Germinal center (tissue), 1 donor: Measurements from ENCODE around the gene NBPF1.
"Not testable (repeated sequence)": the region's sequence is repeated elsewhere in the genome, so short reads cannot be mapped to it uniquely, and the experiment has no call there.

Experiments
- DNase-seq: peaks from one replicate; pipeline ENCODE4 v3.0.0; 2012; ENCODE audit warnings: mixed read lengths, low spot score

NBPF1 gene

GRCh38 chr1:16641159-16641975 is 28.0 kb upstream of the NBPF1 start:
- DNase-seq, result not testable (repeated sequence)

DNA sequence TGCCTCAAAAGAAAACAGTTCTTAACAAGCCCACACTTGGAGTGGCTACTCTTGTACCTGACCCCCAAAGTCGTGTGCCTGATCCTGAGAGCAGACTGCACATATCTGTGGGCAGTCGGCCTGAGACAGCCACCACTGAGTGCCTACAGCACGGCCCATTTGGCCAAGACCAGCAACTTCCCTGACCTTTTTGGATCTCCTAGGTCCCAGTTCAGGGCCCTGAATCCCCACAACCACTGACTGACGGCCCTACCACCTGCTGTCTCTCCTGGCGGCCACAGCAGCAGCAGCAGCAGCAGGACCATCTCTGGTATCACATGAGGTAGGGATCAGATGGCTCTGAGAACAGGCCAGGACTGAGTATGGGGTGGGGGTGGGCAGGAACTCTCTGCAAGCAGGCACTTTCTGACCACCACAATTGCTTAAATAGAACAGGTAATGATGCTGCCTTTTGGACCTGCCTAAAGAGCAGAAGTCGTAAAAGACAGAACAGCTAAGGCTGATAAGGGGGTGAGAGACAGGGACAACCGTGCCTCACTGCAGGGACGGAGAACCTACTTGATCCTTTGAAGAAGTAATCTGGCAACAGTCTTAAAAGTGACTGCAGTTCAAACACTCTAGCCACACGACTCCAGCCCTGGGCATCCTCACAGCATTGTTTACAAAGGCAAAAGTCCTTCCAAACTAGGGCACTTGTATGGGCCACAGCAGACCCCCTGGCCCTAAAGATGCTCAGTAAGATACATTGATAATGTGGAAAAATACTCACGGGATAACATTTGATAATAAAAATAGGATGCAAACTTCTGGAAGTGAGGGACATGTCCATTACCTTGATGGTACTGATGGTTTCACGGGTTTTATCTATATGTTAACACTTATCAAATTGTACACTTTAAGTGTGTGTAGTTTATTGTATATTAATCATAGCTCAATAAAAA is 26.0 kb upstream of the NBPF1 start:
- DNase-seq, result not testable (repeated sequence)

- not testable (repeated sequence) for DNase-seq
These were observed 24.8 kb upstream of the NBPF1 start for GRCh38 chr1:16637941-16638778.

GRCh38 chr1:16636551-16637195 is 23.3 kb upstream of the NBPF1 start:
- DNase-seq, result not testable (repeated sequence)

DNA sequence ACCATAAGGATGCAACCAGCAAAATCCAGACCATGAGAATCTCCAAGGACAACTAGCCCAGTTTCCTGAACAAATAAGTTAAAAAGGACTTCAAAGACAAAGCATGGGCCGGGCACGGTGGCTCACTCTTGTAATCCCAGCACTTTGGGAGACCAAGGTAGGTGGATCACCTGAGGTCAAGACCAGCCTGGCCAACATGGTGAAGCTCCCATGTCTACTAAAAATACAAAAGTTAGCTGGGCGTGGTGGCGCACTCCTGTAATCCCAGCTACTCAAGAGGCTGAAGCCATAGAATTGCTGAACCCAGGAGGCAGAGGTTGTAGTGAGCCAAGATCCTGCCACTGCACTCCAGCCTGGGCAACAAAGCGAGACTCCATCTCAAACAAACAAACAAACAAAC is 22.6 kb upstream of the NBPF1 start:
- not testable (repeated sequence) for DNase-seq

DNA sequence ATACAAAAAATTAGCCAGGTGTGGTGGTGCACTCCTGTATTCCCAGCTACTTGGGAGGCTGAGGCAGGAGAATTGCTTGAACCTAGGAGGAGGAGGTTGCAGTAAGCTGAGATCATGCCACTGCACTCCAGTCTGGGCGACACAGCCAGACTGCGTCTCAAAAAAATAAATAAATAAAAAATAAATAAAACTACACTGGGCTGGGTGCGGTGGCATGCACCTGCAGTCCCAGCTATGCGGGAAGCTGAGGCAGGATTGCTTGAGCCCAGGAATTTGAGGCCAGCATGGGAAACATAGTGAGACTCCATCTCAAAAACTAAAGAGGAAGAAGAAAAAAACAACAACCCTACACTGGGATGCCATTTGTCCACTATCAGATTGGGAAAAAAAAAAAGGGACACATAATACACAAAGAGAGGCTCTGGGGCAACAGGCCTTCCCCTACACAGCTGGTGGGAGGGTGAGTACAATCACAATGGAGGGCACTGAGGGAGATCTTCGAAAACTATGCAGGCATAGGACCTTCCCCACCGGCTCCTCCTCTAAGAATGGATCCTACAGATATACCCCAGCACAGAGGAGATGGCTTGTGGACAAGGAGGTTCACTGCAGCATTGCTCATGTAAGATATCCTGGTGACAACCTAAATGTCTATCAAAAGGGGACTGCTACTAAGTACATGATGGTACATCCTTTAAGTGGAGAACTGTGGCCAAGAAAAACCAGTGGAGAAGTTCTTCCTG is 20.3 kb upstream of the NBPF1 start:
- DNase-seq, result not testable (repeated sequence)

- DNase-seq, result not testable (repeated sequence)
These were observed 18.9 kb upstream of the NBPF1 start for GRCh38 chr1:16632044-16632850.

GRCh38 chr1:16631248-16632043 is 18.1 kb upstream of the NBPF1 start:
- DNase-seq, result no peak

DNA sequence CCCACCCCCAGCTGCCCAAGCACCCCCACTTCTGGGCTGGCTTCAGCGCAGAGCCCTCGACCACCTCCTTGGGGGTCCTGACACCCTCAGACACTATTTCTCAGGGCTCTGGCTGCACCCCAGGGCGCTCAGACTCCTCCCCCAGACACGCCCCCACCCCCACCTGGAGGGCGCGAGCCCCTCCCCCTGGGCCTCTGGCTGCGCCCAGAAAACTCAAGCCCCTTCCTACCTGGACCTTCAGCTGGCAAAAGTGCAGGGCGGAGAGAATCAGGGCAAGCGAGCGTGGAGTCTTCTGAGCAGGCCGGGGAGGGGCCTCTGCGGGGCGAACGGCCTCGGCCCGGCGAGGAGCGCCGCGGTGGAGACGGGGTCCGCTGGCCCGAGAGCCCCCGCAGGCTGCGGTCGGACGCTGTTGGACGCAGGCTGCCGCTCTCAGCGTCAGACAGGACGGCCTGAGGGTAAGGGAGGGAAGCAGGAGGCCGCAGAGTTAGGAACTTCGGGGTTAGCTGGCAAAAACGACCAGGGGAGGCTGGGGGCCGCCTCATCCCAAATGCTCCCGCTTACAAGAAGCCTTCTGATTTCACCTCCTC is 17.4 kb upstream of the NBPF1 start:
- no peak for DNase-seq

- DNase-seq, result not testable (repeated sequence)
These were observed 16.7 kb upstream of the NBPF1 start for GRCh38 chr1:16629916-16630530.

DNA sequence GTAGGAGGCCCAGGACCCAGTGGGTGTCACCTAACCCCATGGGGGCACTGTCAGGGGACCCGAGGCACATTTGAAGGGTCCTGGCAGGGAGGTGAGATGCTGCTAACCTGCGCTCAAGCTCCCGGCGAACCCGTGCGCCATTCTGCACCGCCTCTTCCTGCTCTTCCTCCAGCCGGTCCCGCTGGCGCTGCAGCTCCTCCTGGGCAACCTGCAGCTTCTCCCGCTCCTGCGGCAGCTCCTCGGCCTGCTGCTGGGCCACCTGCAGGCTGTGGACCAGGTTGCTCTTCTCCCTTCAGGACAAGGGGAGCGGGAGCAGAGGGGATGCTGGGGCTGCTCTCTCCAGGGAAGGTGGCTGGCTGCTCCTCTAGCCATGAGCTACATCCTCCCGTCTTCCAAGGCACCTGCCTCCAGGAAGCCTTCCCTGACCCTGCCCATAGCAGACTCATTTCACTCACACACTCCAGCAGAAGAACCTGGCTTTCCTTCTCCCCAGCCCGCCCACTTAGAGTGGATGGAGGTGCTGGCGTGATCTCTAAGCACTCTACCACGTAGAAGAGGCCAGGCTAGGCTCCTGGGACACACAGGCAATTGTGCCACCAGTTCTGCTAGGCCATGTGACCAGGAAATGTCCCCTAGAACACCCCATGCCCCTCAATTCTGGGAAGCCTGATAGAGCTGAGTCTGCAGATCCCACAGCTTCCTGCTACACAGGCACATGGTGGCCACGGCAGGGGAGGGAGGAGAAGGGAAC is 15.2 kb upstream of the NBPF1 start:
- DNase-seq, result no peak

GRCh38 chr1:16626409-16626983 is 13.1 kb upstream of the NBPF1 start:
- DNase-seq, result not testable (repeated sequence)

GRCh38 chr1:16625497-16626408 is 12.4 kb upstream of the NBPF1 start:
- no peak for DNase-seq

DNA sequence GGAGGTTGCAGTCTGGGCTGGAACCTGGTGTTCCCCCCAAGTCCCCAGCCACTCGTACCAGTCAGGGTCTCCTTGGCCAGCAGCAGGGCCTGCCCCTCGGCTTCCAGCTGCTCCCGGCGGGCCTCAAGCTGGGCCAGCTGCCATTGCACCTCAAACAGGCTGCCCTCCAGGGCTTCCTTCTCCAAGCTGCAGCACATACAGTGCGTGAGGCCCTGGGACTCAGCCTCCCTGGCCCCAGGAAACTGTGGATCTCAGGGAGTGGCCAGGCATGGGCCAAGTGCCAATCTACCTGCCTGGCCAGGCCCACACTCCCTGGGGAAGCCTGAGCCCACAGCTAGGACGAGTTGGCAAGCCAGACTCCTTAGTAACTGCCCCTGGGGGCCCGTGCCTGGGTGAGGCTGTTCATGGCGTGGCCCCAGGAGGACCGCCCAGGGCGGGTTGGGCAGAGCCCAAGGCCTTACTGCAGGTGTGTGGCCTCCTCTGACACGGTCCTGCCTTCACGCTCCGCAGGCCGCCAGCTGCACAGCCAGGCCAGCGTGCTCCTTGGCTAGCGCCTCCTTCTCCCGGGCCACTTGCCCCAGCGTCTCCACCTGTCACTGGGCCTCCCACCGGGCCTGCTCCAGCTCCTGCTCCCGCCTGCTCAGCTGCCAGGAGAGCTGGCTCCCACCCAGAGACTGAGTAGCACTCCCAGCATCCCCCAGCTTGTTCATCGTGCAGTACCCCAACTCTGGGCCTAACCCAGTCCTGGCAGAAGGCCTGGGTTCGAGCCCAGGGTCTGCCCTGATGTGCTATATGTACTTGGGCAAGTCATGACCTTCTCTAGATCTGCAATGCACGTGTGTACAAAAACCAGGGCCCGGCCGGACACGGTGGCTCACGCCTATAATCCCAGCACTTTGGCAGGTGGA is 10.7 kb upstream of the NBPF1 start:
- not testable (repeated sequence) for DNase-seq

DNA sequence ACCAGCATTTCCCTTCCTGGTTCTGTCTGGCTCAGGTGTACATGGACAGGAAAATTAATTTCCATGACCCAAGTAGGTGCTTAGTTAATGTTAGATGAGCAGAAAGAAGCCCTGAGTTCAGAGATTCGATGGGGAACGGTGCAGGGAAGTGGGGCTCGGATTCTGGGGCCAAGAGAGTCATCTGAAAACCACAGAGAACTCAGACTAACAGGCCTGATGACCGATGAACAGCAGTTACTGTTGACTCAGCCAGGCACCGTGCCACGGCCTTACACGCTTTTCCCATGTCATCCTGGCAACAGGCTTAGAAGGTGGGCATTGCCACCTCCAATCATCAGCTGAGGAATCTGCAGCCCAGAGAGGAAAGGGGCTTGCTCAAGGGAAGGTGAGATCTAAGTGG is 10.0 kb upstream of the NBPF1 start:
- DNase-seq, result not testable (repeated sequence)
